ENCODE data around the gene ACVRL1.

DNA sequence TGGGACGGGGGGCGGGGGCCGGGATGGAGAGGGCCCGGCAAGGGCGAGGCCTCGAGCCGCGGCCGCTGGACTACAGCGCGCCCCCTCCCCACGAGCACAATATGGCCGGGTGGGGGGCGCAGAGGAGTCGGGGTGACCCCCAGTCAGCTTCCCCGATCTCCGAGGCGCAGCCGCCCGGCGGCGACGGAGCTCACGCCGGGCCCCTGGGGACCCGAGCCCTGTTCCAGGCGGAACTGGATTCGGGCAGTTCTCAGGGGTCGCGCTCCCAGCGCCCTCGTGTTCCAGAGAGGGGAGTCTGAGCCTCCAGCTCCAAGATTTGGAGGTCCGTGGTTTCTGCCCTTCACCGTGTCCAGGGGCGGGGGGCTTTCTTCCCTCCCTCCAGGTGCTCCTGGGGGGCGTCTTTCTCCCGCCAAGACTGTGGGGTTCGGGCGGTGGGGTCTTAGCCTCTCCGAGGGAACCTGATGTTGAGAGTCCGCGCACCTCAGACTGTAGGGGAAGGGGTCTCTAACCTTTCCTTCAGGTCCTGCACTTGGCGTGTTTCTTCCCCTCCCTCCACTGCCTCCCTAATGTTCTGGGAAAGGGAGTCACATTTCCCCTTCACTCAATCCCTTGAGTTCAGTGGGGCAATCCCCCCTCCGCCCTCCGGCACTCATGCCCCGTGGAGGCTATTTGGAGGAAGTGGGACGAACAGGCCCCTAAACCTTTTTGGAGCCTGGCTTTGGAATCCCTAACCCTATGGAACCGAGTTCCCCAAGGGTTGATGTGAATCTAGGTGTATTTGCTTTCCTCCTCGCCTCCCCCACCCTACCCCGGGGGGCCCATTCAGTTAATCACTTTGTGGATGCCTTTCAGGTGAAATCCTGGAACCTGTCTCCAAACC, 44.8 kb downstream of the ACVRL1 start:
- TF ChIP-seq, protein P1, sequence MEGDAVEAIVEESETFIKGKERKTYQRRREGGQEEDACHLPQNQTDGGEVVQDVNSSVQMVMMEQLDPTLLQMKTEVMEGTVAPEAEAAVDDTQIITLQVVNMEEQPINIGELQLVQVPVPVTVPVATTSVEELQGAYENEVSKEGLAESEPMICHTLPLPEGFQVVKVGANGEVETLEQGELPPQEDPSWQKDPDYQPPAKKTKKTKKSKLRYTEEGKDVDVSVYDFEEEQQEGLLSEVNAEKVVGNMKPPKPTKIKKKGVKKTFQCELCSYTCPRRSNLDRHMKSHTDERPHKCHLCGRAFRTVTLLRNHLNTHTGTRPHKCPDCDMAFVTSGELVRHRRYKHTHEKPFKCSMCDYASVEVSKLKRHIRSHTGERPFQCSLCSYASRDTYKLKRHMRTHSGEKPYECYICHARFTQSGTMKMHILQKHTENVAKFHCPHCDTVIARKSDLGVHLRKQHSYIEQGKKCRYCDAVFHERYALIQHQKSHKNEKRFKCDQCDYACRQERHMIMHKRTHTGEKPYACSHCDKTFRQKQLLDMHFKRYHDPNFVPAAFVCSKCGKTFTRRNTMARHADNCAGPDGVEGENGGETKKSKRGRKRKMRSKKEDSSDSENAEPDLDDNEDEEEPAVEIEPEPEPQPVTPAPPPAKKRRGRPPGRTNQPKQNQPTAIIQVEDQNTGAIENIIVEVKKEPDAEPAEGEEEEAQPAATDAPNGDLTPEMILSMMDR (IDR thresholded peaks at IDR 0.05): no peak
- no peak for TF ChIP-seq POLR2A (IDR thresholded peaks at IDR 0.05)
- TF ChIP-seq POLR2AphosphoS5 (IDR thresholded peaks at IDR 0.05): no peak
- TF ChIP-seq EP300 (IDR thresholded peaks at IDR 0.05): no peak

All from suprapubic skin (tissue), 4 donors.